ENCODE data around the gene SLC12A3. TPM values are rescaled to one million over a fixed set of nuclear protein-coding genes. Genes with fewer than 3 reads are reported as not detected.

The SLC12A3 gene
- total RNA-seq, 4 donors from 2014 or later = 0.14 TPM; not detected in 3

DNA sequence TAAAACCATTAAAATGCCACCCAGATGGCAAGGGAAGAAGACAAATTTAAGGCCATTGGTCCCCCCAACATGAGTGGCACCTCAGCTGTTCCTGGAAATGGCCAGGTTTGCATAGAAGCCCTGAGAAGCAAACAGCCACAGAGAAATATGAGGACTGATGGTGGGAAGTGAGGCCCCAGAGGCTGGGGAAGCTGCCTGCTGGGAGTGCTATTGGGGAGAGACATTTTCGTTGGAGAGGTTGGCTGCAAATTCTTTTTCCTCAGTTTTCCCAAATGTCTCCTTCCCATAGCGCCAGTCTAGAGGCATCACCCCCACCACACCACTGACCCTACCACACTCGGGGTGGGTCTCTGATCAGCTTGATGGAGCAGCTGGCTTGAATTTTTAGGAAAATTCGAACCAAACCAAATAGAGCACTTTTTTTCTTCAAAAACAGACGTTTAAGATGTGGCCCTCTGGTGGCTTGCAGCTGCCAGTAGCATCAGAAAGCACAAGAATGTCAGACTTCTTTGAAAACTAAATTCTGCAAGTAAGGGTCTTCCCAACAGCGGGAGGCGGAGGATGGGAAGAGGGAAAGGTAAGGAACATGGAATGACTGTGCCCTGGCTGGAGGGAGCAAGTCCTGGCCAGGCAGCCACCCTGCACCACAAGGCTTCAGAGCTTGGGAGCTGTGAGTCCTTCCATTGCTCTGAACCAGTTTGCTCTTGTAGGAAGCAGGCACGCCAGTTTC, 13.2 kb upstream of the SLC12A3 start:
- Histone ChIP-seq H3K27me3 (no peaks in the 10 kb centered on the region), H3K4me3 (no peak overlapping the region), H3K36me3 (no peaks in the 10 kb centered on the region), H3K4me1 (no peaks in the 10 kb centered on the region), H3K9me3 (no peaks in the 10 kb centered on the region), H3K27ac (no peak overlapping the region)
- intact Hi-C loops (cut with DNase I; ENCODE audit: low total_unique reads) = no loop called here
- DNase-seq = no peak
- no peak for TF ChIP-seq POLR2A (IDR thresholded peaks at IDR 0.05)
- TF ChIP-seq, protein P1, sequence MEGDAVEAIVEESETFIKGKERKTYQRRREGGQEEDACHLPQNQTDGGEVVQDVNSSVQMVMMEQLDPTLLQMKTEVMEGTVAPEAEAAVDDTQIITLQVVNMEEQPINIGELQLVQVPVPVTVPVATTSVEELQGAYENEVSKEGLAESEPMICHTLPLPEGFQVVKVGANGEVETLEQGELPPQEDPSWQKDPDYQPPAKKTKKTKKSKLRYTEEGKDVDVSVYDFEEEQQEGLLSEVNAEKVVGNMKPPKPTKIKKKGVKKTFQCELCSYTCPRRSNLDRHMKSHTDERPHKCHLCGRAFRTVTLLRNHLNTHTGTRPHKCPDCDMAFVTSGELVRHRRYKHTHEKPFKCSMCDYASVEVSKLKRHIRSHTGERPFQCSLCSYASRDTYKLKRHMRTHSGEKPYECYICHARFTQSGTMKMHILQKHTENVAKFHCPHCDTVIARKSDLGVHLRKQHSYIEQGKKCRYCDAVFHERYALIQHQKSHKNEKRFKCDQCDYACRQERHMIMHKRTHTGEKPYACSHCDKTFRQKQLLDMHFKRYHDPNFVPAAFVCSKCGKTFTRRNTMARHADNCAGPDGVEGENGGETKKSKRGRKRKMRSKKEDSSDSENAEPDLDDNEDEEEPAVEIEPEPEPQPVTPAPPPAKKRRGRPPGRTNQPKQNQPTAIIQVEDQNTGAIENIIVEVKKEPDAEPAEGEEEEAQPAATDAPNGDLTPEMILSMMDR (IDR thresholded peaks at IDR 0.05) = no peak

DNA sequence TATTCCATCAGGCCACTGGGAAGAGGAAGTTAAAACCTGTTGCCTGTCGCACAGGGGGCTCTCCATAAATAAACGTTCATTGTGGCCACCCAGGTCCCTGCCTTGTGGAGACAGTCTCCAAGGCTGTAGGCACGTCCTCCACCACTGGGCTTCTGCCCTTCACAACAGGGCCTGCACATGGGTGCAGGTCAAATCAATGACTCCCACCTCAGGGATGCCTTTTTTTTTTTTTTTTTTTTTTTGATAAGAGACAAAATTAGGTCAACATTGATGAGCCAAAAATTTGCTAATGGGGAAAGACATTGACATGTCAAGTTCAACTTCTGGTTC, 12.6 kb upstream of the SLC12A3 start:
- no peak overlapping the region for H3K4me3 ChIP-seq
- no peak for TF ChIP-seq POLR2A (IDR thresholded peaks at IDR 0.05)
- TF ChIP-seq, protein P1 (IDR thresholded peaks at IDR 0.05) = no peak
- no peak for DNase-seq
- H3K4me1 ChIP-seq = no peaks in the 10 kb centered on the region
- intact Hi-C loops (cut with DNase I; ENCODE audit: low total_unique reads) = no loop called here
- H3K36me3 ChIP-seq = no peaks in the 10 kb centered on the region
- H3K9me3 ChIP-seq = no peaks in the 10 kb centered on the region
- H3K27me3 ChIP-seq = no peaks in the 10 kb centered on the region
- H3K27ac ChIP-seq = no peak overlapping the region

DNA sequence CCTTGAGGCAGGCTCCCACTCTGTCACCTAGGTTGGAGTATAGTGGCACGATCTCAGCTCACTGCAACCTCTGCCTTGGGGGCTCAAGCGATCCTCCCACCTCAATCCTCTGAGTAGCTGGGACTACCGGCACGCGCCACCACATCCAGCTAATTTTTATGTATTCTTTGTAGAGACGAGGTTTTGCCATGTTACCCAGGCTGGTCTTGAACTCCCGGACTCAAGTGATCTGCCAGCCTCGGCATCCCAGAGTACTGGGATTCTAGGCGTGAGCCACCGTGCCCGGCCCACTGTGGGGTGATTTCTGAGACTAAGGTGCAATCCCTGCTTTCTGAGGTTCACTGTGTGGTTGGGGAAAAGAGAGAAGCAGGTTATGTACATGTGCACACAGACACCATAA, 12.0 kb upstream of the SLC12A3 start:
- Histone ChIP-seq H3K4me1 (no peaks in the 10 kb centered on the region), H3K27me3 (no peaks in the 10 kb centered on the region), H3K9me3 (no peaks in the 10 kb centered on the region), H3K36me3 (no peaks in the 10 kb centered on the region), H3K4me3 (no peak overlapping the region), H3K27ac (no peak overlapping the region)
- TF ChIP-seq, protein P1 (IDR thresholded peaks at IDR 0.05) = no peak
- TF ChIP-seq POLR2A (IDR thresholded peaks at IDR 0.05) = no peak
- intact Hi-C loops (cut with DNase I; ENCODE audit: low total_unique reads) = no loop called here
- no peak for DNase-seq

DNA sequence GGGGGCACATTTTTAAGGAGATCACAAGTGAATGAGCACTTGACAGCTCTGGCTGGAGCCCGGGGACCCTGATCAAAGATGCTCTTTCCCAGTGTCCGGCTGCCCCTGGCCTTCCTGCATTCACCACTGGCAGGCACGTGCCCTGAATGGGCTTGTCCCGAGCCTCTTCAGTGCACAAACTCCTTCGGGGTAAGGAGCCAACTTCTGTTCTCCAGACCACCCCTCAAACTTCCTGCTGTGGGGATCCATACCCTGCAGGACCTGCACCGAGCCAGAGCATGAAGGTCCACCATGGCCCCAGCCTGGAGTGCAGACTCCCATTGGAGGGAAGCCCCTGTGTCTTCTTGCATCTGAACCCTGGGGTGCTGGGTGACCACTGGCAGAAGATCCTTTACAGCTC, 9.8 kb upstream of the SLC12A3 start:
- no peaks in the 10 kb centered on the region for H3K4me1 ChIP-seq
- no peak overlapping the region for H3K4me3 ChIP-seq
- H3K27ac ChIP-seq = no peak overlapping the region
- no peak for TF ChIP-seq POLR2A (IDR thresholded peaks at IDR 0.05)
- TF ChIP-seq, protein P1 (IDR thresholded peaks at IDR 0.05) = no peak
- H3K9me3 ChIP-seq = no peaks in the 10 kb centered on the region
- DNase-seq = no peak
- intact Hi-C loops (cut with DNase I; ENCODE audit: low total_unique reads) = no loop called here
- no peaks in the 10 kb centered on the region for H3K27me3 ChIP-seq
- no peaks in the 10 kb centered on the region for H3K36me3 ChIP-seq

DNA sequence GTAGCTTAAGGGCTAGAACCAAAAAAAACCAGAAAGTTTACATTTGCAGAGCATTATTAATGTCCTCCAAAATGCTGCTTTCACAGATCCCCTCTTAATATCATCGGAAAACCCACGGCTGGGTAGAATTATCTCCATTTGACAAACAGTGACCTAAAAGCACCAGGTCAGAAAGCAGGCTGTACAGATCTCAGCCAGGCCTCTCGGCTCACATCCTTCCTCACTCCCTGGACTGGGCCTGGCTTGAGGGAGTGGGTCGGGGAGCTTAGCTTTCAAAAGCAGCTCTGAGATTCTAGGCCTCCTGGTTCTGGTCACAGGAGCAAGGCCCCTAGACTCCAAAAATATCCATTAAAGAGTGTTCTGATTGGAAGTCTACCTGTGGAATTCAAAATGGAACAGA, 9.1 kb upstream of the SLC12A3 start:
- Histone ChIP-seq H3K27me3 (no peaks in the 10 kb centered on the region), H3K9me3 (no peaks in the 10 kb centered on the region), H3K27ac (no peak overlapping the region), H3K4me1 (no peaks in the 10 kb centered on the region), H3K36me3 (no peaks in the 10 kb centered on the region), H3K4me3 (no peak overlapping the region)
- intact Hi-C loops (cut with DNase I; ENCODE audit: low total_unique reads) = no loop called here
- TF ChIP-seq, protein P1 (IDR thresholded peaks at IDR 0.05) = no peak
- TF ChIP-seq POLR2A (IDR thresholded peaks at IDR 0.05) = no peak
- DNase-seq = no peak
